Activated T-helper 9 cell treated with anti-CD3 and anti-CD28 coated beads, Interleukin-2, amount 50 U/mL, for 16 hours (primary cell): ENCODE results near the gene PRKCE.

Experiments
- DNase-seq: peaks from one replicate; pipeline ENCODE4 v3.0.0-alpha.2; 2020; ENCODE audit warnings: low read depth

PRKCE gene

DNA sequence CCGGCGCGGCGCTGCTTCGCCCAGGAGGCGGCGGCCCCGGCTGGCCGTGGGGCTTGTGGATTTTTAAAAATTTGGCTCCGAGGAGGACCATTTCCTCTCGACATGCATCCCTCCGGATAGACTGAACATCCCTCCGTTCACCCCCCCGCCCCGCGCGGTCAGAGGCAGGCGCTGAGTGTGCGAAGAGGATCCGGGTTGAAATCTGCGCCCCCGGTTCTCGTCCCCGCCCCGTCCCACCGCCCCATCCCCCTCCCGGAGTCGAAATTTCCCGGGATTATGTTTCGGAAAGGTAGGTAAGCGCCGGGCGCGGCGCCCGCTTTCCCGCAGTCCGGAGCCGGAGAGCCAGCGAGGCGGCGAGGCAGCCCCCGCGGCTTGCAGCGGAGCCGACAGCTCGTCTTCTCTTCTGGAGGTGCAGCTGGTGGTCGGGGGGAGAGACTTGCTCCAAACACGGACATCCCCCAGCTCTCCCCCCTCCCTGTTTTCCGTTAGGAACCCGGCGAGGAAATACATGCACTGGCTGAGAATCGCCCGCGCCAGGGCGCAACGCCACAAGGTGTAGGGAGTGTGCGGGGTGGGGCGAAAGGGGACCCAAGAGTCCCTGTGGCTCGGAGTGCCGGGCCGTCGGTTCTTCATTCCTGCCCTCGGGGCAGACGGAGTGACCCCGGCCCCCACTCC, at the start of gene PRKCE:
Gene PRKCE (plus strand): TSS at position 261 of the 675 bp plus-strand sequence.
- peak; percentile 3 for DNase-seq

DNA sequence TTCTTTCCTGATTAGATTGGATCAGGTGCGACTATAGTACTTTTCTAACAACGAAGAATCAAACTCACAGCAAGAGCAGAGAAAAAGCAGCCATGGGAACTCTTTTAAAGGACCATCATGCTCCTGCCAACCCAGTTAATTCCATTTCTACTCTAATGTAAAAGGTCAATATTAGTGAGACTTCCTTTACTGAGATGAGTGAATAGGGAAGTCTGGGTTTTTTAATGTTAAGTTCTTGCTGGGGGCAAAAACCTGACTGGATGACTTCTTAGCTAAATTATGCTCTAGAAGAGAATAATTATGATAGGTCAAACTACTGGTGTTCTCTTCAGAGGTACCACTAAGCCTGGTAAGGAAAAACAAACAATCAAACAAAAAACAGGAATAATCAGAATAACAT, 48.9 kb upstream of the PRKCE start:
- DNase-seq: no peak

- no peak for DNase-seq
These were observed 46.4 kb upstream of the PRKCE start for GRCh38 chr2:45605116-45605515.

- DNase-seq: no peak
These were observed 44.7 kb upstream of the PRKCE start for GRCh38 chr2:45606796-45607195.

DNA sequence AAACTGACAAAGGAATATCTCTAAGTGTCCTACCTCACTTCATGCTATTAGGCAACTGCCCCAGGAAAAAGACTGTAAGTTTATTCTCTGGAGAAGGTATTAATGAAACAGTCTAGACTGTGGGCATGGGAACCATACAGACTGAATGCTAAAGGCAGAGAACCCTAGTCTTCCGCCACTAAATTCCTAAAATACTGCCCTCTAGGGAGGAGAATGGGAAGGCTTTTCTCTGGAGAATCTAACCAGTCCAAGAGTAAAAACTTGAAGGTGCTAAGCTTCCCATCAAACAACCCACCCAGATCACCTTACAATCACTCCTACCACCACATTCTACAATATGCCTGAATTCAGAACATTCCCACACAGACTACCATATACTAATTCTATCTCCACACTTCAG, 43.8 kb upstream of the PRKCE start:
- DNase-seq: no peak

- DNase-seq: peak; percentile 14
These were observed 41.0 kb upstream of the PRKCE start for GRCh38 chr2:45610281-45611019.

DNA sequence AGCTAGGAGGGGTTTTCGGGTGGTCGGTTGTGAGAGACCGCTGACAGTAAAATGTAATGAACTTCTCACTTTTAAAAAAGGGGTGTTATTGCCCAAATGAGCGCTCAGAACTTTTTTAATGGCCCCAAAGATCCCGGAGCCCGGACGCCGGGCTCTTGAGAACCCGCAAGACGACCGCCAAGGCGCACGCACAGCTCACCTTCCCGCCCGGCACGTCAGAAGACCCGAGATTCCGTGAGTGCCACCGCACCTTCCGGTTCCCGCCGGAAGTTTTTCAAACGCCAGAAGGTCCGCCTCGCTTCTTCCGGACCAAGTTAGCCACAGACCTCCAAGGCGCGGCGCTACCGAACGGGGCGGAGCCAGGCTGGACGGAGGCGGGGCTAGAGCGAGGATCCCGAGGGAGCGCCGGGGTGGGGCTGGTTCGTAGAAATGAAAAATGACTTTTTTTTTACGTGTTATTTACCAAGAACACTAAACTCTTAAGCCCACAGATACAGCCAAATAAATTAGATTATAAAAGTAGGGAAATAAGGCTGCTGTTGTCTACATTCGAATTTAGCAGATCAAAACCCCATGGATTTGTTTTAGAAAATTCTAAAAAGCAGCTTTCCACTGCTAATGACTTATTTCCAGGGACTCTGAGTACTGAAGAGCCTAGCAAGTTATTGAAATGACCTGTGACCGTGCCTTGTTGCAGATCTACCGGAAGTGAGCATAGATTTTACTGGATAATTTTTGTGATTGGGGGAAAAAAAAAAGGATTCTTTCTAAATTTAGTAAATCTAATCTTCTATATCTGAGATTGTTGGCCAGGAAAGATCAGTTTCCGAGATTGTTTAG, 40.2 kb upstream of the PRKCE start, which contains the start of gene SRBD1:
Gene SRBD1 (minus strand): TSS at position 248 of the 840 bp plus-strand sequence. CDS start 5,826 bp downstream, outside the sequence.
- peak; percentile 83 for DNase-seq

DNA sequence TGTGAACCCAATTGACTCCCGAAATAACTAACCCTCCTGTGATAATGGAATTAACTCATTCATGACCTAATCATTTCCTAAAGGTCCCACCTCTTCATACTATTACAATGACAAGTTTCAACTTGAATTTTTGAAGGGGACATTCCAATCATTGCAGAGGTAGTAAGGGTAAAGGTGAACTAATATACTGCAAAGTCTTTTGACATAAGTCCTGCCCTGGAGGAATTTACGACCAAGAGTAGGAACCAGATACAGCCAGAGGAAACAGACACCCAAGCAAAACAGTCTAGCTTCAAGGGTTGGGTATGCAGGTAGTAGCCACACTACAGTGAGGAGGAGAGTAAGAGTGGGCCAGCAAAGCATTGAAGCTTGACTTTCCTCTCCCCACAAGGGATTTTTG, 39.2 kb upstream of the PRKCE start:
- no peak for DNase-seq

DNA sequence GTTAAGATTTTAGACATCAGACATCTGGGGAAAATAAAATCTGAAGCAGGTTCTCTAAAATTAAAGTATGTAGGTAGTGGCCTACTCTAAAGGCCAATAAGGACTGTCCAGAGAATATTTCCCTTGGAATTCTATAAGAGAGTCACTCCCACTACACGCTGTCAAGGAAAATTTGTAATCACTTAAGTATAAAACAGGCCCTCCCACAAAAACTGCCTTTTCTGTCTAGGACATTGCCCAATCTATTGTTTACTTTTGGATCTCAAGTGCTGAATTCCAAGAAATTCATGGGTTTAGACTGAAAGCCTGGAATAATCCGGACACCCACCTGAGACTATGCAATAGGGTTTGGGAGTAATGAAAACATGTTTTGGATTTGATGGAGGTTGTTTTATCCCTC, 38.7 kb upstream of the PRKCE start:
- DNase-seq: no peak

- DNase-seq: no peak
These were observed 37.1 kb upstream of the PRKCE start for GRCh38 chr2:45614330-45614729.

DNA sequence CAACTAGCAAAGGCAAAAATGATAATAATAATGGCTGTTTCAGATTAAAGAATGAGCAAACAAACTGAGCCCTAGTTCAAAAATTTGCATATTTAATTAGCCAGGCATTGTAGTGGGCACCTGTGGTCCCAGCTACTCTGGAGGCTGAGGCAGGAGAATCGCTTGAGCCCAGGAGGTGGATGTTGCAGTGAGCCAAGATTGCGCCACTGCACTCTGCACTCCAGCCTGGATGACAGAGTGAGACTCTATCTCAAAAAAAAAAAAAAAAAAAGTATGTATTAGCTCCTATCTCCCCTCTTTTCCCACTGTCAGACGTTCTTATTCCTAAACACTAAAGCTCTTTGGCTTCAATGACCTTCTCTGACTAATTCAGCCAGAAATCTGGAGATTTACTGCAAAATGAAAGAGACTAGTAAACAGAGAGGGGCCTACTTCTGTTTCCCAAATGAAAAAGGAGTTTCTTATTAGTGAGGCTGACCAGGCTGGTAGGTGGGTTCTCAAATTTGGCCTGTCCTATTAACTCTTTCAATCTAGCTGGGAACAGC, 36.5 kb upstream of the PRKCE start:
- DNase-seq: no peak

DNA sequence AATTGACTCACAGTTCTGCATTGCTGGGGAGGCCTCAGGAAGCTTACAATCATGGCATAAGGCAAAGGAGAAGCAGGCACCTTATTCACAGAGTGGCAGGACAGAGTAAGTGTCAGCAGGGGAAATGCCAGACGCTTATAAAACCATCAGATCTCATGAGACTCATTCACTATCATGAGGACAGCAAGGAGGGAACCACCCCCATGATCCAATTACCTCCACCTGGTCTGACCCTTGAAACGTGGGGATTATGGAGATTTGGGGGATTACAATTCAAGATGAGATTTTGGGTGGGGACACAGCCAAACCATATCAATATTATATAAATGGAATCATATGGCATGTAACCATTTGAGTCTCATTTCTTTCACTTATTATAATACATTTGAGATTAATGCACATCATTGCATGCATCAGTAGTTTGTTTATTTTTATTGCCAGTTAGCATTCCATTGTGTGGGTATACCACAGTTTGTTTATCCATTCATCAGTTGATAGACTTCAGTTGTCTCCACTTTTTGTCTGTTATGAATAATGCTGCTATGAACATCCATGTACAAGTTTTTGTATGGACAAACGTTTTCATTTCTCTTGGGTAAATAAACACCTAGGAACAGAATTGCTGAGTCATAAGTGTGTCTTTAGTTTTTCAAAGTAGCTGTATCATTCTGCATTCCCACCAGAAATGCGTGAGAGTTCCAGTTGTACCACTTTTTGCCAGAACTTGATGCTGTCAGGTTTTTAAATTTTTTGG, 34.6 kb upstream of the PRKCE start:
- no peak for DNase-seq

GRCh38 chr2:45617496-45617895, 34.0 kb upstream of the PRKCE start:
- no peak for DNase-seq

DNA sequence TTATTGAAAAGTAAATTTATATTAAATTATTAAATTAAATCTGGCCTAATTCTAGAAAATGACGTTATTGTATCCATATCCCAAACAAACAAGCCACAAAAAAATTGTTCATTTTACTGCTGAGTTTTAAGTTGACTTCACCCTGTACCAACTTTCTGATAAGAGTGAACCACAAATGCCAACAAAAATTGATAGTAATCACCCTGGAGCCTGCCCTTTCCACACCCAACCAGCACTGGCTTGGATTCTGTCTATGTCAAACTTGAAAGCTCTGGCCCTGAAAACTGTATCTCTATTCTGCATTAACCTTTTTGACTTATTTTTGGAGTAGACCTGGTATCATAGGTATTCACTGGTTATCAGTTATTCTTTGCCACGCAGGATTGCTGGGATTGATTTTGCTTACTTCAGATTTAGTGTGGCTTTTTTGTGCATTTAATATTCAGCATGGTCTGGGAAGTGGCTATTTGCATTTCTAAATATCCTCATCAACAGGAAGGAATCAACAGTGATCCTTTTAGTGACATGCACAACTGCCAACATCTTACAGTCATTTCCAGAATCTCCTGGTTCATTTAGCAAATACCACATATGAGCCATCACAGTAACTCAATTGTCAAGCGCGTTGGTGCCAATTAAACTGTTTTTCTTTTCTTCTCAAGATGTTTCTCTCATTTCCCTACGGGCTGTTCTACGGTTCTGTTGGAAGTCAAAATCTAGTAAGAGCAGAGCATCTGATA, 29.0 kb upstream of the PRKCE start:
- DNase-seq: no peak

DNA sequence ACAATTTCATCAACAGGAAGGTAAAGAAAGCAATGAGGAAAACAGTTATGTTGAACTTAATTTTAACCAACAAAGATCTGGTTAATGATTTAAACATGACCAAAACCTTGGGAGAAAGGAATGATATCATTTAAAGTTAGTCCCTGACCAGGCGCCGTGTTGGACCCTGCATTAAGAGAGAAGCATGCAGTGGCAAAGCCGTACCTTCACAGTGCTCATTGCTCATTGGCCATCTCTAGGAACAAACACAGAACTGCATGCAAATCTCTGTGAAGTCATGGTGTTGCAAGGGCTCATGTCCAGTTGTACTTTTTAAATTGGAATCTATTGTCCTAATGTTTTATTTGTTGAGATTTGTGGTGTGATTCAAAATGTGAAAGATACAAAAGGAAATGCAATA, 28.4 kb upstream of the PRKCE start:
- no peak for DNase-seq

DNA sequence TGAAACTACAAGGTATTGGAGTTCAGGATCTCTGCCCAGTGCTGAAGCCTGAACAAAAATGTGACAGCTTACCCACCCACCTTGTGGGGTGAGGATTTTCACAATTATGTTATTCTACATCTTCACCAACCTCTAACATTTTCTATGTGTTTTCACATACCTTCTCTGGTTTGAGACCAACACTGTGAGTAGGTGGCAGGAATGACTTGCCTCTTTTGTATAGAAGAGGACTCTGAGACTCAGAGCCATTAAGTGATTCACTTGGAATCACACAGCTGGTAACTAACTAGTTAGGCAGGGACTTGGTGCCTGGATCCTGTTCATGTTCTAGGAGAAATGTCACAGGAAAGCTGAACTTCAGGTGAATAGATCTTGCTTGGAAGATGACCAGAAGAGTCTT, 25.7 kb upstream of the PRKCE start:
- no peak for DNase-seq

DNA sequence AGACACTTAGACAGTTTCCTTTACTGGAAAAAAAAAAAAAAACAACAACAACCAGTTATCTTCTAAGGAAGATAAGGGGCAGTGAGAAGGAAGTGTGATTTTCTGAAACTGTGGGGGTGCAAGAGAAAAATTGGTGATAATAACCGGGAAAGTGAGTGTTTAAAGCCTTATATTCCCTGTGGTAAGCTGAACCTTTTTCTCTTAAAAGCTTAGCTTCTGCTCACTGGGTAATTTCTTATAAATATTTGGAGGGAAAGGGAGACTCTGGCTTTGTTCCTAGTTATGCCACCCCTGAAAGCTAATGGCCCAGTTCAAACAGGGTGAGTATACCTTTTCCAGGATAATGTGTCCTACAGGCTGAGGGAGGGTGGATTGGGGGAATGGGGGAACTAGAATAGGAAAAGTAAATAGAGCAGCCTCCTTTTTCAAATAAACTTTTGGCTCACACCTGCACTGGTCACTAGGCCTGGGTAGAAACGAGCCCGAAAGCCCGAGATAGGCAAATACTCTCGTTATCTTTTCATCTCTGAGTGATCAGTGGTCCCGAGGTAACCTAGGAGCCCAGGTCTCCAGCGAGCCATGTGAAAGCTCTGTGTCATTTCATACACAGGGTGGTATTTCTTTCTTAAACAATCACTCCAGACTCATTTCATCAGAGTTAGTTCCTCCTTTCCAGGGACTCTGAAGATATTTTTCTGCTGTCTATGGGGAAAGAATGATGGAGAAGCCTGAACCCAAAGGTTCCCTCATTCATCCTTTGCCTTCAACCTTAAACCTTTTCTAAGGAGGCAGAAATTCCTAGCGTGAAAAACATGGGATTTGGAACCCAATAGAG, 24.9 kb upstream of the PRKCE start:
- DNase-seq: no peak

DNA sequence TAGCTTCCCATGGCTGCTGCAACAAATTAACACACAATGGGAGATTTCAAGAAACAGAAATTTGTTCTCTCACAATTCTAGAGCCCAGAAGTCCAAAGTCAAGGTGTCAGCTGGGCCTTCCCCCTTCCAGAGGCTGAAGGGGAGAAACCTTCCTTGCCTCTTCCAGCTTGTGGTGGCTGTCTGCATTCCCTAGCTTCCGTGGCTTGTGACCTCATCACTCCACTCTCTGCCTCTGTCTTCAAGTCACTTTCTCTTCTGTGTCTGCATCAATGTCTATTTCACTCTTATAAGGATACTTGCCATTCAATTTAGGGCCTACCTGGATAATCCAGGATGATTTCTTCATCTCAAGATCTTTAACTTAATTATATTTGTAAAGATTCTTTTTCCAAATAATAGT, 23.6 kb upstream of the PRKCE start:
- no peak for DNase-seq

DNA sequence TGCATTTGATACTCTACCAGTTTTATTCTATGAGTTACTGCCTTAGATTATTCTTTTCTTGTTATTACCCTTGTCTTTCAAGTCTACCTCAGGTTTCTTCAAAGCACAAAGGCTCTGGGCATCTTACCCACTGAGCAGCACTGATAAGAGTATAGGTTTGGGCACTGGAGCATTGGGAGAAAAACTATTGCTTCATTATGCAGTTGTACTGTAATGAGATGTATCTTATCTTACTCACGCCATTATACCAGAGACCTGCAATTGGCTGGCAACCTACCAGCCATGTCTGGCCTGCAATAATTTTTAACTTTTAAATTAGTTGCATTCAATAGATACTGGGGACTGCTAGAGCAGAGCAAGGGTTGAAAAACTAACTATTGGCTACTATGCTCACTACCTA, 21.5 kb upstream of the PRKCE start:
- no peak for DNase-seq

- DNase-seq: no peak
These were observed 20.2 kb upstream of the PRKCE start for GRCh38 chr2:45631319-45631718.
